HCT116 (cell line): ENCODE results near the gene MUC6. TPM values are rescaled to one million over a fixed set of nuclear protein-coding genes. Genes with fewer than 3 reads are reported as not detected.

Experiments used
- ATAC-seq: fragments of 200-7000 bp; cut with Tn5 transposase; 2 replicates; pipeline ENCODE4 v1.9.1; 2020; ENCODE audit warnings: mild to moderate bottlenecking, moderate library complexity
- BruUV-seq: library from RNA; stranded (reverse); fragments of 400-500 nt; replicated peaks from 2 replicates; lab custom pipeline; 2021; lab: Mats Ljungman, UMichigan
- CTCF ChIA-PET: fragments of 300-600 bp; sonication (Branson Sonifier 250); formaldehyde crosslinking; loops from one replicate; lab custom pipeline; 2021; ENCODE audit warnings: antibody characterized with exemption; lab: Charles Lee
- POLR2A ChIA-PET: fragments of 300-600, 350-600 bp; sonication (Branson Sonifier 250); formaldehyde crosslinking; loops from one replicate; lab custom pipeline; 2021; ENCODE audit warnings: antibody characterized with exemption; lab: Charles Lee
- RAD21 ChIA-PET, 2 experiments: fragments of 300-600 bp; sonication (Branson Sonifier 250); formaldehyde crosslinking; loops; one replicate each; lab custom pipeline; 2023; ENCODE audit warnings: low total read pairs in 2 of 2; ENCODE audit not compliant: uncharacterized antibody in 2 of 2, unreplicated experiment in 2 of 2, low non-redundant PET in 1 of 2; lab: Charles Lee
- DNase-seq: peaks from one replicate; pipeline ENCODE4 v3.0.0-alpha.2; 2010; ENCODE audit warnings: low read depth, low spot score
- H2AFZ ChIP-seq: fragments of 200-600 bp; shearing (Covaris generic), sonication (generic); 2 replicates; pipeline ENCODE4 v1.6.1; 2017; ENCODE audit warnings: low read depth, mixed run types, mixed read lengths, antibody characterized with exemption, low read length; ENCODE audit not compliant: poor library complexity, severe bottlenecking
- H3K27ac ChIP-seq: 2 replicates; pipeline ENCODE4 v1.5.1; 2012; ENCODE audit warnings: low read depth, low read length
- H3K27me3 ChIP-seq: fragments of 200-600 bp; sonication (generic); 2 replicates; pipeline ENCODE4 v1.6.1; 2016; ENCODE audit warnings: mixed run types, low read length, mixed read lengths; ENCODE audit not compliant: insufficient read depth
- H3K36me3 ChIP-seq, 2 experiments: fragments of 200-500 bp in 1 of 2; fragments of 200-600 bp in 1 of 2; sonication (Bioruptor generic) in 1 of 2; sonication (generic) in 1 of 2; 2 replicates each; pipeline versions ENCODE4 v1.5.1 to v1.6.1; 2014 to 2016; ENCODE audit warnings: low read length in 2 of 2, inconsistent platforms in 1 of 2, mixed read lengths in 1 of 2, mixed run types in 1 of 2; ENCODE audit not compliant: insufficient read depth in 2 of 2, control insufficient read depth in 1 of 2
- H3K4me1 ChIP-seq, 2 experiments: fragments of 200-600 bp in 1 of 2; sonication (generic) in 1 of 2; 2 replicates each; pipeline versions ENCODE4 v1.5.1 to v1.6.1; 2012 to 2017; ENCODE audit warnings: low read length in 2 of 2, inconsistent platforms in 1 of 2, mild to moderate bottlenecking in 1 of 2, mixed read lengths in 1 of 2, mixed run types in 1 of 2, moderate library complexity in 1 of 2; ENCODE audit not compliant: insufficient read depth in 2 of 2, control insufficient read depth in 1 of 2
- H3K4me2 ChIP-seq: fragments of 200-600 bp; sonication (generic); 2 replicates; pipeline ENCODE4 v1.6.1; 2017; ENCODE audit warnings: mixed run types, low read length, mixed read lengths
- H3K4me3 ChIP-seq, 2 experiments: fragments of 200-600 bp in 1 of 2; sonication (generic) in 1 of 2; replicated peaks in 1 of 2; 2 replicates each; pipeline ENCODE4 v1.5.1; 2011 to 2016; ENCODE audit warnings: low read length in 2 of 2, control low read depth in 1 of 2, low read depth in 1 of 2, mild to moderate bottlenecking in 1 of 2, mixed read lengths in 1 of 2, mixed run types in 1 of 2
- H3K79me2 ChIP-seq: fragments of 200-600 bp; sonication (generic); 2 replicates; pipeline ENCODE4 v1.6.1; 2017; ENCODE audit warnings: mild to moderate bottlenecking, mixed run types, low read length, moderate library complexity, mixed read lengths; ENCODE audit not compliant: insufficient read depth
- H3K9ac ChIP-seq: fragments of 200-600 bp; sonication (generic); 2 replicates; pipeline ENCODE4 v1.6.1; 2016; ENCODE audit warnings: low read length, mixed read lengths
- H3K9me2 ChIP-seq: fragments of 200-600 bp; sonication (generic), shearing (Covaris generic); 2 replicates; pipeline ENCODE4 v1.6.1; 2017; ENCODE audit warnings: mixed run types, mild to moderate bottlenecking, moderate library complexity; ENCODE audit not compliant: insufficient read depth
- H3K9me3 ChIP-seq, 2 experiments: fragments of 200-500 bp in 1 of 2; fragments of 200-600 bp in 1 of 2; sonication (Bioruptor generic) in 1 of 2; sonication (generic) in 1 of 2; 2 replicates each; pipeline ENCODE4 v1.6.1; 2014 to 2017; ENCODE audit warnings: low read length in 2 of 2, mixed read lengths in 2 of 2, inconsistent platforms in 1 of 2, low read depth in 1 of 2, mild to moderate bottlenecking in 1 of 2, mixed run types in 1 of 2, moderate library complexity in 1 of 2; ENCODE audit not compliant: control insufficient read depth in 1 of 2, insufficient read depth in 1 of 2
- H4K20me1 ChIP-seq: fragments of 200-600 bp; sonication (generic), shearing (Covaris generic); 2 replicates; pipeline ENCODE4 v1.6.1; 2017; ENCODE audit warnings: mixed run types, mild to moderate bottlenecking, moderate library complexity; ENCODE audit not compliant: insufficient read depth
- CBX3 ChIP-seq: IDR thresholded peaks from 2 replicates; pipeline ENCODE4 v1.6.1; 2012; ENCODE audit warnings: low read depth
- CEBPB ChIP-seq: IDR thresholded peaks from 2 replicates; pipeline ENCODE4 v1.6.1; 2012; ENCODE audit warnings: low read depth
- EZH2 ChIP-seq: fragments of 200-600 bp; sonication (generic); IDR thresholded peaks from 2 replicates; pipeline ENCODE4 v1.6.1; 2017; ENCODE audit warnings: antibody characterized with exemption, mixed run types
- EZH2phosphoT487 ChIP-seq: fragments of 200-600 bp; IDR thresholded peaks from 2 replicates; pipeline ENCODE4 v1.6.1; 2018; ENCODE audit warnings: antibody characterized with exemption, borderline replicate concordance
- FOSL1 ChIP-seq: IDR thresholded peaks from 2 replicates; pipeline ENCODE4 v1.6.1; 2012; ENCODE audit warnings: low read depth
- POLR2AphosphoS5 ChIP-seq: IDR thresholded peaks from 2 replicates; pipeline ENCODE4 v1.6.1; 2011; ENCODE audit warnings: mild to moderate bottlenecking, low read depth, low read length, moderate library complexity
- RAD21 ChIP-seq: IDR thresholded peaks from 2 replicates; pipeline ENCODE4 v1.6.1; 2012; ENCODE audit warnings: low read depth, mild to moderate bottlenecking
- SIN3A ChIP-seq: IDR thresholded peaks from 2 replicates; pipeline ENCODE4 v1.6.1; 2012; ENCODE audit warnings: low read depth
- SP1 ChIP-seq: IDR thresholded peaks from 2 replicates; pipeline ENCODE4 v1.6.1; 2012; ENCODE audit warnings: low read depth
- SRF ChIP-seq: IDR thresholded peaks from 2 replicates; pipeline ENCODE4 v1.6.1; 2012; ENCODE audit warnings: low read depth
- TCF7L2 ChIP-seq: IDR thresholded peaks from 2 replicates; pipeline ENCODE4 v1.7.0; 2011; ENCODE audit warnings: borderline replicate concordance, inconsistent platforms; ENCODE audit not compliant: insufficient read depth, insufficient read length; ENCODE audit errors: extremely low read depth
- YY1 ChIP-seq: IDR thresholded peaks from 2 replicates; pipeline ENCODE4 v1.6.1; 2011; ENCODE audit warnings: low read length, low read depth, moderate library complexity, mild to moderate bottlenecking; ENCODE audit not compliant: insufficient replicate concordance; ENCODE audit errors: extremely low read depth
- ZFX ChIP-seq: fragments of 450-650 bp; IDR thresholded peaks from 2 replicates; pipeline ENCODE4 v1.6.1; 2017
- ZNF274 ChIP-seq: fragments of 200-500 bp; sonication (Bioruptor generic); IDR thresholded peaks from 2 replicates; pipeline ENCODE4 v1.6.1; 2014; ENCODE audit warnings: mild to moderate bottlenecking, low read depth, low read length, inconsistent platforms
- intact Hi-C: fragments of 100-400 bp; cut with micrococcal nuclease; formaldehyde crosslinking; loops from 2 replicates; pipeline ENCODE4 v1.10.0; 2022
- total RNA-seq: library from RNA; stranded (reverse); gene quantifications from one replicate; pipeline ENCODE4 v1.2.1, GENCODE V29; 2021; ENCODE audit not compliant: unreplicated experiment
- TF ChIP-seq, protein P1 (sequence below): IDR thresholded peaks from 2 replicates; pipeline ENCODE4 v1.6.1; 2012; ENCODE audit warnings: low read depth
- TF ChIP-seq, protein P2 (sequence below): IDR thresholded peaks from 2 replicates; pipeline ENCODE4 v1.6.1; 2011; ENCODE audit warnings: mild to moderate bottlenecking, low read length, moderate library complexity; ENCODE audit not compliant: insufficient replicate concordance; ENCODE audit errors: extremely low read depth
- TF ChIP-seq, protein P3 (sequence below), 3 experiments: fragments of 200-600 bp in 1 of 3; sonication (generic) in 1 of 3; IDR thresholded peaks in 2 of 3; conservative IDR thresholded peaks in 1 of 3; 2 replicates each; pipeline ENCODE4 v1.5.1; 2012 to 2017; ENCODE audit warnings: low read depth in 2 of 3, low read length in 2 of 3, antibody characterized with exemption in 1 of 3, borderline replicate concordance in 1 of 3, control low read depth in 1 of 3, mild to moderate bottlenecking in 1 of 3, mixed read lengths in 1 of 3, mixed run types in 1 of 3, moderate library complexity in 1 of 3; ENCODE audit not compliant: insufficient read depth in 1 of 3
- TF ChIP-seq, protein P4 (sequence below): IDR thresholded peaks from 2 replicates; pipeline ENCODE4 v1.6.1; 2012

Gene MUC6
- total RNA-seq, 1 experiment from 2014 or later, result 0.02 TPM

DNA sequence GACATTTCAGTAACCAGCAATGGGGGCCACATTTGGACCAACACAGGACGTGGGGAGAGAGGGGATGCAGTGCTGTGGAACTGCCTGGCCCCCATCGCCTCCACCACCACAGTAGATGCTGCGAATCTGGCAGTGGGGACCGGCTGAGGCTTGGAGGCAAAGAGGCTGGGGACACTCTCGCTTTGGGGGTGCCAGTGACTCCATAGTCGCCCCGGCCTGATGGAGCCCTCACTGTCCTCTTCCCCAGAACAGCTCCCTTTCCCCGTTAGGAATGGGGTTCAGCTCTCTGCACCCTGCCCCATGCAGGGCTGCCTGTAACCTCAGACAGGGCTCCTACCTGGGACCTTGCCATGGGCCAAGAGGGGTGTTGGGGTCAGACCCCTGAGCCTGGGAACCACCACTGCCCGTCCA lies 36.3 kb upstream of the MUC6 start (continued):
- TF ChIP-seq, protein P1, sequence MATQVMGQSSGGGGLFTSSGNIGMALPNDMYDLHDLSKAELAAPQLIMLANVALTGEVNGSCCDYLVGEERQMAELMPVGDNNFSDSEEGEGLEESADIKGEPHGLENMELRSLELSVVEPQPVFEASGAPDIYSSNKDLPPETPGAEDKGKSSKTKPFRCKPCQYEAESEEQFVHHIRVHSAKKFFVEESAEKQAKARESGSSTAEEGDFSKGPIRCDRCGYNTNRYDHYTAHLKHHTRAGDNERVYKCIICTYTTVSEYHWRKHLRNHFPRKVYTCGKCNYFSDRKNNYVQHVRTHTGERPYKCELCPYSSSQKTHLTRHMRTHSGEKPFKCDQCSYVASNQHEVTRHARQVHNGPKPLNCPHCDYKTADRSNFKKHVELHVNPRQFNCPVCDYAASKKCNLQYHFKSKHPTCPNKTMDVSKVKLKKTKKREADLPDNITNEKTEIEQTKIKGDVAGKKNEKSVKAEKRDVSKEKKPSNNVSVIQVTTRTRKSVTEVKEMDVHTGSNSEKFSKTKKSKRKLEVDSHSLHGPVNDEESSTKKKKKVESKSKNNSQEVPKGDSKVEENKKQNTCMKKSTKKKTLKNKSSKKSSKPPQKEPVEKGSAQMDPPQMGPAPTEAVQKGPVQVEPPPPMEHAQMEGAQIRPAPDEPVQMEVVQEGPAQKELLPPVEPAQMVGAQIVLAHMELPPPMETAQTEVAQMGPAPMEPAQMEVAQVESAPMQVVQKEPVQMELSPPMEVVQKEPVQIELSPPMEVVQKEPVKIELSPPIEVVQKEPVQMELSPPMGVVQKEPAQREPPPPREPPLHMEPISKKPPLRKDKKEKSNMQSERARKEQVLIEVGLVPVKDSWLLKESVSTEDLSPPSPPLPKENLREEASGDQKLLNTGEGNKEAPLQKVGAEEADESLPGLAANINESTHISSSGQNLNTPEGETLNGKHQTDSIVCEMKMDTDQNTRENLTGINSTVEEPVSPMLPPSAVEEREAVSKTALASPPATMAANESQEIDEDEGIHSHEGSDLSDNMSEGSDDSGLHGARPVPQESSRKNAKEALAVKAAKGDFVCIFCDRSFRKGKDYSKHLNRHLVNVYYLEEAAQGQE, result no peak
- TF ChIP-seq POLR2AphosphoS5, result no peak

DNA sequence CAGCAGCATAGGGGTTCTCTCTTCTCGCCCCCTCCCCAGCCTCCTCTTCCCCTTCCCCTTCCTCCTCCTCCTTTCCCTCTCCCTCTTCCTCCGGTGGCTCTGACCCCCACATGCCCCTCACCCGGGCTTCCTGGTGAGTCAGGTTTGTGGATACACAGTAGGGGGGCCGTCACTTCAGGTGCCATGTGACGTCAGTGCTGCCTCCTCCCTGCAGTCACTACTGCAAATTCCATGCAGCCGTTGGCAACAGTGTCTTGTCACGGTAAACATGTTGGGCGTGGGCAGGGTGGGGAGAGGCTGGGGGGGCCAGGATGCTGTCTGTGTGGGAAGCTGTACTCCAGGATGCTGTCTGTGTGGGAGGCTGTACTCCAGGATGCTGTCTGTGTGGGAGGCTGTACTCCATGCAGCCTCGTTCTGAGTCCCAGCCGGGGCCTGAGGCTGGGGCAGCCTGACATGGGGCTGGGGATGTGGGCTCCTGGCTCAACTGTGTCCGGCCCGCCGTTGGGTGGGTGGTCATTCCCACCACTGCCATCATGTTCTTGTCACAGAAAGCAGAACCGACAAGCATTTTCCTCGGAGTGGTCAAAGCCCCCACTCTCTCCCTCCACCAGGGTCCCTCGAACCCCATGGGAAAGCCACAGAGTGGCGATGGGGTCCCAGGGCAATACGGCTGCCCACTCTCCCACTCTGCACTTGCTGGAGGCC lies 35.8 kb upstream of the MUC6 start:
- Histone ChIP-seq H3K9ac (no peak overlapping the region), H3K4me3 (no peak overlapping the region), H3K9me3 (no peaks in the 10 kb centered on the region), H3K27me3 (no peaks in the 10 kb centered on the region), H3K4me2 (peak overlapping the region; percentile 52), H4K20me1 (no peaks in the 10 kb centered on the region), H2AFZ (no peak overlapping the region), H3K79me2 (no peaks in the 10 kb centered on the region), H3K4me1 (peaks cover 19 to 33% of the 10 kb centered on the region in 2 experiments), H3K9me2 (no peaks in the 10 kb centered on the region), H3K36me3 (no peaks in the 10 kb centered on the region), H3K27ac (no peak overlapping the region; the same call in 1 of the 2 replicates)
- CTCF ChIA-PET, result no interaction called here
- no TSS peak for BruUV-seq
- POLR2A ChIA-PET, result no interaction called here
- intact Hi-C loops, result no loop called here
- RAD21 ChIA-PET, result no interaction called here
- peak; percentile 28 for ATAC-seq
- DNase-seq, result peak; percentile 32
- no peak for TF ChIP-seq TCF7L2
- TF ChIP-seq, protein P2, sequence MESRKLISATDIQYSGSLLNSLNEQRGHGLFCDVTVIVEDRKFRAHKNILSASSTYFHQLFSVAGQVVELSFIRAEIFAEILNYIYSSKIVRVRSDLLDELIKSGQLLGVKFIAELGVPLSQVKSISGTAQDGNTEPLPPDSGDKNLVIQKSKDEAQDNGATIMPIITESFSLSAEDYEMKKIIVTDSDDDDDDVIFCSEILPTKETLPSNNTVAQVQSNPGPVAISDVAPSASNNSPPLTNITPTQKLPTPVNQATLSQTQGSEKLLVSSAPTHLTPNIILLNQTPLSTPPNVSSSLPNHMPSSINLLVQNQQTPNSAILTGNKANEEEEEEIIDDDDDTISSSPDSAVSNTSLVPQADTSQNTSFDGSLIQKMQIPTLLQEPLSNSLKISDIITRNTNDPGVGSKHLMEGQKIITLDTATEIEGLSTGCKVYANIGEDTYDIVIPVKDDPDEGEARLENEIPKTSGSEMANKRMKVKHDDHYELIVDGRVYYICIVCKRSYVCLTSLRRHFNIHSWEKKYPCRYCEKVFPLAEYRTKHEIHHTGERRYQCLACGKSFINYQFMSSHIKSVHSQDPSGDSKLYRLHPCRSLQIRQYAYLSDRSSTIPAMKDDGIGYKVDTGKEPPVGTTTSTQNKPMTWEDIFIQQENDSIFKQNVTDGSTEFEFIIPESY, result no peak
- no peak for TF ChIP-seq EZH2
- no peak for TF ChIP-seq CBX3
- no peak for TF ChIP-seq CEBPB
- no peak for TF ChIP-seq POLR2AphosphoS5
- no peak for TF ChIP-seq YY1
- TF ChIP-seq, protein P3, sequence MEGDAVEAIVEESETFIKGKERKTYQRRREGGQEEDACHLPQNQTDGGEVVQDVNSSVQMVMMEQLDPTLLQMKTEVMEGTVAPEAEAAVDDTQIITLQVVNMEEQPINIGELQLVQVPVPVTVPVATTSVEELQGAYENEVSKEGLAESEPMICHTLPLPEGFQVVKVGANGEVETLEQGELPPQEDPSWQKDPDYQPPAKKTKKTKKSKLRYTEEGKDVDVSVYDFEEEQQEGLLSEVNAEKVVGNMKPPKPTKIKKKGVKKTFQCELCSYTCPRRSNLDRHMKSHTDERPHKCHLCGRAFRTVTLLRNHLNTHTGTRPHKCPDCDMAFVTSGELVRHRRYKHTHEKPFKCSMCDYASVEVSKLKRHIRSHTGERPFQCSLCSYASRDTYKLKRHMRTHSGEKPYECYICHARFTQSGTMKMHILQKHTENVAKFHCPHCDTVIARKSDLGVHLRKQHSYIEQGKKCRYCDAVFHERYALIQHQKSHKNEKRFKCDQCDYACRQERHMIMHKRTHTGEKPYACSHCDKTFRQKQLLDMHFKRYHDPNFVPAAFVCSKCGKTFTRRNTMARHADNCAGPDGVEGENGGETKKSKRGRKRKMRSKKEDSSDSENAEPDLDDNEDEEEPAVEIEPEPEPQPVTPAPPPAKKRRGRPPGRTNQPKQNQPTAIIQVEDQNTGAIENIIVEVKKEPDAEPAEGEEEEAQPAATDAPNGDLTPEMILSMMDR (IDR thresholded peaks at IDR 0.05 in 2 of 3, conservative IDR thresholded peaks at IDR 0.05 in 1 of 3; ENCODE audit: borderline replicate concordance in 1 of 3, insufficient read depth in 1 of 3, low read depth in 2 of 3, low read length in 2 of 3), result no peak
- TF ChIP-seq RAD21, result no peak
- TF ChIP-seq ZFX, result no peak
- no peak for TF ChIP-seq SRF
- no peak for TF ChIP-seq EZH2phosphoT487
- TF ChIP-seq SP1, result no peak
- TF ChIP-seq ZNF274, result no peak
- TF ChIP-seq FOSL1, result no peak
- TF ChIP-seq SIN3A, result no peak
- TF ChIP-seq, protein P4, sequence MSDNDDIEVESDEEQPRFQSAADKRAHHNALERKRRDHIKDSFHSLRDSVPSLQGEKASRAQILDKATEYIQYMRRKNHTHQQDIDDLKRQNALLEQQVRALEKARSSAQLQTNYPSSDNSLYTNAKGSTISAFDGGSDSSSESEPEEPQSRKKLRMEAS, result no peak
